Stimulated activated CD8-positive, alpha-beta memory T cell treated with anti-CD3 and anti-CD28 coated beads, Interleukin-7, amount 100 ng/mL, for 1 hour (primary cell): ENCODE results near the gene CARD11.
A peak's percentile ranks its signal among the peaks of the same experiment; 100 is the strongest.
"Not testable (repeated sequence)": the region's sequence is repeated elsewhere in the genome, so short reads cannot be mapped to it uniquely, and the experiment has no call there.

Source experiments
- DNase-seq, 2 donors: peaks; one replicate each; pipeline ENCODE4 v3.0.0-alpha.2; 2020; ENCODE audit warnings: low read depth in 2 of 2

The CARD11 gene

DNA sequence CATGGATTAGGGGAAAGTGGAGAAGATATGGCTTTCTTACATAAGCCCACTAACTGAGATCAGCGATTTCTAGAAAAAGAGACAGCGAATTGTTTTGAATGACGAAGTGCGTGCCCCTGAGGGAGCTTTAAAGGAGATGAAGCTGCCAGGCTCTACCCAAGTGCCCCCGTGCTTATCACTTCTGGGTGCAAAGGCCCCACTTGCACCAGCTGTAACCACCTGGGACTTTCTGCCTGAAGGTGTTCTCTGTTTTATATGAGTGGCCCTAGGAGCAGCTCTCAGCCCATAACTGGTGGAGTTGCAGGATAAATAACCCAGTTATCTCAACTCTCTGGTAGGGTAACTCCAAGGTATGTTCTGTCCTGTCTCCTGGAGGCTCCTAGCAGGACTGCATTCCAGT lies 20.4 kb upstream of the CARD11 start:
- DNase-seq = no peak

DNA sequence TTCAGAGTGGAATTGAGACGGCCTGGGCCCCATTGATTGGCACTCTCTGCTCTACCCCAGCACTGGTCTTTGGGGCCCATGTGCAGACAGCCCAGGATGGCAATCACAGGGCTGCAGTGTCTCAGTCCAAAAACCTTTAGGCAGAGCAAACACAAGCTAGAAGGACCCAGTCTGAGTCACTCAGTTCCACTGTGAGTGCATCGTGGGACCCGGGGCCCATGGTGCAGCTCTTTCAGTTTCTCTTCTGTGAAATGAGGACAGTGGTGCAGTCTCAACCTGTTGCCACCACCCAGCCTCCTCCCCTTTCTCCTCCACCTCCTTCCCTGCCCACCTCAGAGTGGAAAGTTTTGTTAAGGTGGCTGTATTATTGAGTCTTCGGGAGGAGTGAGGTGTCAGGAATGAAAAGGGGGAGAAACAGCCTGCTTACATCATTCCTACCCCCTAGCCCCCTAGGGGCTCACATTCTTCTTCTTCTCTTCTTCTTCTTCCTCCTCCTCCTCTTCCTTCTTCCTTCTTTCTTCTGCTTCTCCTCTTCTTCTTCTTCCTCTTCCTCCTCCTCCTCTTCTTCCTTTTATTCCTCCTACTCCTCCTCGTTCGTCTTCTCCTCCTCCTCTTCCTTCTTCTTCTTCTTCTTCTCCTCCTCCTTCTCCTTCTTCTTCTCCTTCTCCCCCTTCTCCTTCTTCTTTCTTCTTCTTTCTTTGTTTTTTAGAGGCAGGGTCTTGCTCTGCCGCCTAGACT lies 19.5 kb upstream of the CARD11 start:
- peak; percentile 35 to 46 for DNase-seq

DNA sequence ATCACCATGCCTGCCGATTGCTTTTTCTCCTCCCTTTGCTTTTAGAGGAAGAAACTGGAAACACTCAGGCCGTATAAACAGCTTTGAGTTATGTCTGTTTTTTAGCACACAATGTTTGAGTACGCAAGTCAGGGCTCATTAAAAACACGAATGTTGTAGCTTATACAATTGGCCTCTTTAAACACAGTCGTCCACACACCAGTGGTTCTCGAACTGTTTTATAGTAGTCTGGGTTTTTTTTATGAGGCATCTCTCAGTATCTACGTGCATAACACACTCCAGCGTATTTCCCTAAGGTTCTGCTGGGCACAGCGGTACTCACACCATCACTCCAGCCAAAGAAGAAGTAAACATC lies 13.4 kb upstream of the CARD11 start:
- no peak for DNase-seq

DNA sequence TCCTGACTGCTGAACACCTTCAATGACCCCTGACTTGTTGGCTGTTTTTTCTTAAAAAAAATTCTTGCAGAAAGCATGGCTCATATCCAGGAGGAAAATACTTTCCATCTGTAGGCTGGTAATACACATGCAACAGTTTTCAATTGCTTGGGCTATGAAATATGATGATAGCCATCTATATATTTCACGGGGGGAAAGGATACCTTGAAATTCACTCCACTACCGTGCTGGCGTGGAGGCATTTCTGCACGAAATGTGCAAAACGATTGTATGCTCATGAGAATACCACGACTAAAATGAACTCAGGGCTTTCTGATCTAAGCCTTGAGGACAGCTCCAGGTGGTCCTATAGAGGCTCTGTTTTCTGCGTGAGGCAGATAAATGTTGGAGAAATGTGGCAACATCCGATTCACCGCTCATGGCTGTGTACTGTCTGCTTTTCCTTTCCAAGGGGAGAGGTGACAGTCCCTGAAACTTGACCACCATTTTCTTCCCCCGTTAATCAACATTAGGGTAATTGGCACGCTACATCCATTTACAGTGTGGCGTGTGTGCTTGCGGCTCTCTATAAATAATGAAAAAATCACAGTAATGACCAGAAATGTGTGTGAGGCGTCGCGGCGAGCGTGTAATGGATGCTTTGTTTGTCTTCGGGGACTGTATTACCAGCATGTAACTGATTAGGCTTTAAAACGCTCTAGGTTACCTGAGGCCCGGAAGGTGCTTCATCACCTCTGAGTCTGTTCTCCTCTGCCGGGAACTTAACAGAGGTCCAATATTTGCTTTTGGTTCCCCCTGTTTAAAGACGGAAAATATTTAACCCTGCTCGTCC lies 12.8 kb upstream of the CARD11 start:
- DNase-seq = no peak

DNA sequence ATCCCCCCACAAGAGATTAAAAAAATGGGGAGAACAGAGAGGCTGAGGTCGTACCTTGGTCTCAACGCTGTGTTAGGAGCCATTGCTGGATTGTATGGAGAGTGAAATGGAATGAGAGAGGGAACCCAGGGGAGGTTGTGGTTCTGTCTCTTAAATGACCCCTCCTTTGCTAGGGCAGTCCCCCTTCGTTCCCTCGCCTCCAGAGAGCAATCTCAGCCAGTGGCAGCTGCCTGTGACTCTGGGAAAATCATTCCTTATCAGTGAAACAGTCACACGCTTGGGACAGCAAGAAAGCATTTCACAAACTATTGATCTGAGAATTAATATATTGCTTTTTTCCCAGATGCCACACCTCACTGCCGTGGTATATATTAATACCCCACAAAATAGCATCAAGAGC lies 12.0 kb upstream of the CARD11 start:
- DNase-seq = no peak

DNA sequence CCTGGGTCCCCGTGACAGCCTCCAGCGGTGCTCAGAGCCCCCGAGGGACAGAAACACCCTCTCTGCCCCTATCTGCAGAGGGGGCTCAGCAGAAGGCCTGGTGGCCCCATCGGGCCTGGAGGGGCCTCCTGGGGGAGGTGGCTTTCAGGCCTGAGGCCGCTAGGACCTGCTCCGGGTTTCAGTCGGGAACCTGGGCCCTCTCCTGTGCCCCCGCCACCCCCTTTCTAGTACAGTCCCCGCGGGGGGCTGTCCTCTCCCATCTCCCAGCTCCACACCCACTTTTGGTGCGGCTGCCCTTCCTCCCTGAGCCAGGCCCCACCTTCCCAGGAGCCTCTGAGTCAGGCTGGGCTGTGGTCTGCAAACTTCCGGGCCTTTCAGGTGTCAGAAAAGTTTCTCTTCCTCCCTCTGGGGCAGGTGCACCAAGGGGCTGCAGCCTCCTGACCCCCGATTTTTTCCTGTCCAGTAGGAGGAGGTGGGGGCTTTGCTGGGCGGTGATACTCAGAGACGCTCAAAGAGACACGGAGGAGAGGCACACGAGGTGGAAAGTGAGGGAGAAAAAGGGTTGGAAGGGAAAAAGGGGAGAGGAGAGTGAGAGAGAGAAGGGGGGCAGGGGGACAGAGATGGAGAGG lies 692 bp downstream of the CARD11 start:
- peak in 1 of 2 donors; percentile 41 for DNase-seq

DNA sequence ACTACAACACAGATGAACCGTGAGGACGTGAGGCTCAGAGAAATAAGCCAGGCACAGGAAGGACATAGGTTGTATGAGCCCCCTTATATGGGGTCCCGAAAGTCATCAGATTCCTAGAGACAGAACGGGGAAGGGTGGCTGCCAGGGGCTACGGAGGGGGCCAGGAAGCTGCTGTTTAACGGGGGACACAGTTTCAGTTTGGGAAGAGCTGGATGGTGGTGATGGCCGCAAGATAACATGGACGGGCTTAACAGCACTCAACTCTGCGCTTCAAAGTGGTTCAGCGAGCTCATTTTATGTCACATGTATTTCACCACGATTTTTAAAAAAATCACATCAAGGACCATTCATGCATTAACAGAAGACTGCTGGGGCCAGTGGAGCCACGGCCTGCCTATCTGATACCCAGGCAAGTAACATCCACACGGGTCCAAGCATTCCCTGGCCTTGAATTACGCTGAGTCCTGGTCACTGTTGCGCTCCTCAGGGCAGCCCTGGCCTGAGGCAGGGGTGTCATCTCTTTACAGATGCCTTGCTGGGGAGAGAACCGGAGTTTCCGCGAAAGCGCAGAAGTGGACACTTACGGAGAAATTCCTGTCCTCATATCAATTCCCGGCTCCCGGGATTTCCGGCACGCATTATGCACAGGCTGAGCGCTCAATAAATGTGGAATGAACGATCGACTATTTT lies 1.5 kb downstream of the CARD11 start:
- no peak for DNase-seq

DNA sequence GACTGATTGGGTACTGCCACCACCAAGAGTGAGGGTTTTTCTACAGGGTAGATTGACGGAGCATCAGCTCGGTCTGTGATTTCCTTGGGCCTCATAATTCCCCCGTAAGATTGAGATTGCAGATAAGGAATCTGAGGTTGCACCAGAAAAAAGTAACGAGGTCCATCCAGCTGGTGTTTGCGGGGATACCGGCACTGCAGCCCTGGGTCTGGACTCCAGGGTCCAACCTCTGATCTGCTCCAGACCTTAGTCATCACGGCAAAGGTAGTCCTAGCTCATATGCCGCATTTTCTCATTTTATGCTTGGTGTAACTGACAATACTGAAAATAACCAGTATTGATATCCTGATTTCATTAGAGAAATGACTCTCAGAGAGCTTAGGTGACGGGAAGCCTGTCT lies 3.9 kb downstream of the CARD11 start:
- no peak for DNase-seq

DNA sequence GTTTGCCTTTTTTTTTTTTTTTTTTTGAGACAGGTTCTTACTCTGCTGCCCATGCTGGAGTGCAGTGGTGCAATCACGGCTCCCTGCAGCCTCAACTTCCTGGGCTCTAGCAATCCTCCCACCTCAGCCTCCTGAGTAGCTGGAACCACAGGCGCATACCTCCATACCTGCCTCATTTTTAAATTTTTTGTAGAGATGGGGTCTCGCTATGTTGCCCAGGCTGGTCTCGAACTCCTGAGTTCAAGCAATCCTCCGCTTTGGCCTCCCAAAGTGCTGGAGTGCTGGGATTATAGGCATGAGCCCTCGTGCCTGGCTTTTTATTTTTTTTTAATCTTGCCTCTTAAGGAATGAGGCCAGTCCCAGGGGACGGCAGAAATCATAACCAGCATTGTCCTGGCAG lies 5.7 kb downstream of the CARD11 start:
- DNase-seq = not testable (repeated sequence)

DNA sequence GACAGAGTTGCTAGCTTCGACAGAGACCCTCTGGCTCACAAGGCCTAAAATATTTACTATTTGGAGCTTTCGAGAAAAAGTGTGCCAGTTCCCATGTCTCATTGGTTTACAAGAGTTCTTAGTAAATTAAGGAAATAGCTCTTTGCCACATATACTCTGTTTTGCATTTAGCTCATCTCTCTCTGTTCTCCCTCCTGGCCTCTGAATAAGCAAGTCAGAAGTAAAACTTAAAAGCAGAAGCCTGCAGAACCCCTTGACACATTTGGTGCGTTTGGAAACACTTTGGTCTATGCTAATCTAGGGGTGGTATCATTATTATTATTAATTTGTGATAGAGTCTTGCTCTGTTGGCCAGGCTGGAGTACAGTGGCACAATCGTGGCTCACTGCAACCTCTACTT lies 6.4 kb downstream of the CARD11 start:
- no peak for DNase-seq

DNA sequence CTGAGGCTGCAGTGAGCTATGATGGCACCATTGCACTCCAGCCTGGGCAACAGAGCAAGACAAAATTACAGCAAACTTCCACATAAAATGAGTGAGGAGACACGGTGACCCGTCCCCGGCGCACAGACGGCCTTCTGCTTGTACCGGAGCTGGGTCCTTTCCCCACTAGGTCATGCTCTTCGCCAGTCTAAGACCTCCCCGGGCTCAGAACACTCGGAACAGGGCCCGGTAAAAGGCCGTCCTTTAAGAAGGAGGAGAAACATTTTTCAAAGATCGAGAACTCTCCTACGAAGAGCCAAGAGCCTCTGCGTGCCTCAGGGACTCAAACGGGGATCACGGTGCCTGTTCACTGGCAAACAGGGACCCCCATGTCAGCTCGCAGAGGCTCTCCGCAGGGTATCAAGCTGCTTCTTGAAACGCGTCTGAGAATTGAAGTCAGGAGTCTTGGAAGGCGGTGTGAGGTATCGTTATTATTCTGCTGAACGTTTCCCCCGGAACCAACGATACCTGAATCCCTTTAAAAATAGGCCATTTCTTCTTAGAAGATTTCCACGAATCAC lies 9.0 kb downstream of the CARD11 start:
- DNase-seq = no peak

DNA sequence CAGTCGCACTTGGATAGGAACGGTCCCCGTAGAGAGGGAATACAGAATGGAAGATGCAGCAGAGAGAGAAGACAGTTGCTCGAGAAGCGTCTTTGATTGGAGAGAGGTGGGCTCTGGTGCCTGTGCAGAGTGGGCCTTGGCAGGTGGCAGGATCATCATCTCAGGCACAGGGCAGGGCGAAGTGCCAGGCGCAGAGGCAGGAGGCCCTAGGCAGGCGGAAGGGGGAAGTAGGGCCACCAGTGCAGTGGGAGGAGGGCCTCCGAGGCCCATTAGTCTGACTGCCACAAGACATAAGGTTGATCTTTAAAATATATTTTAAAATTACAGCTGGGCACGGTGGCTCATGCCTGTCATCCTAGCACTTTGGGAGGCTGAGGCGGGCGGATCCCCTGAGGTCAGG lies 10.1 kb downstream of the CARD11 start:
- no peak for DNase-seq

DNA sequence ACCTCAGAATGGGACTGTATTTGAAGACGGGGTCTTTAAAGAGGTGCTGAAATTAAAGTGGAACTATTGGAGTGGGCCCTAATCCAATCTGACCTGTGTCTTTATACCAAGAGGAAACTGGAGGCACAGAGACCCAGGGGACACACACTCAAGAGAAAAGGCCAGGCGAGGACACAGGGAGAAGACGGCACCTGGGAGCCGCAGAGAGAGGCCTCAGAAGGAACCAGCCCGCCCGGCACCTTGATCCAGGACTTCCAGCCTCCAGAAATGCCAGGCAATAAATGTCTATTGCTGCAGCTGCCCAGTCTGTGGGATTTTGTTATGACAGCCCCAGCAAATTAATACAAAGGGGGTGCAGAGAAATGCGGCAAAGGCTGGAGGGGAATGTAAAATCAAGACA lies 10.5 kb downstream of the CARD11 start:
- DNase-seq = no peak

DNA sequence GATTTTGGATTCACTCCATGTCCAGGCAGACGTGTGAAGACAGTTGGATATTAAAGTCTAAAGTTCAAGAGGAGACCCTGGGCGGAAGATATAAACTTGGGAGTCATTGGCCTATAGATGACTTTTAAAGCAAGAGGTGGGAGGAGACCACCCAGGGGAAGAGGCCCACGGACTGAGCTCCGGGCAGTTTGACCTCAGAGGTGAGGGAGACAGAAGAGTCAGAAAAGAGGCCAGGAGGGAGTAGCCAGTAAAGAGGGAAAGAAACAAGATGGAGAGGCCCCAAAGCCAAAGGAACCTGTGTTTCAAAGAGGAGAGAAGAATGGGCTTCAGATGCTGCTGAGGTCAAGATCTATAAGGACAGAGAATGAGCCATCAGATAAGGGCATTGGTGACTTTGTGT lies 11.4 kb downstream of the CARD11 start:
- no peak for DNase-seq

DNA sequence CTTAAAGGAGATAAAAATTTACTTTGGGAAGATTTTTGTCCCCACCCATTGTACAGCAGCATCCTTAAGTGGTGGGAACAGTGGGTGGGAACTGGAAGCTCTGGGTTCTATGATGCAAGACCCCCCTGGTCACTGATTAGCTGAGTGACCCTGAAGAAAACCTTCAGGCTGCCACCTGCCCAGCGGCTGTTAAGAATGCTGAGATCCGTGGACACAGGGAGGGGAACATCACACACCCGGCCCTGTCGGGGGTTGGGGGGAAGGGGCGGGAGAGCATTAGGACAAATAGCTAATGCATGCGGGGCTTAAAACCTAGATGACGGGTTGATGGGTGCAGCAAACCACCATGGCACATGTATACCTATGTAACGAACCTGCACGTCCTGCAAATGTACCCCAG lies 14.5 kb downstream of the CARD11 start:
- DNase-seq = no peak

DNA sequence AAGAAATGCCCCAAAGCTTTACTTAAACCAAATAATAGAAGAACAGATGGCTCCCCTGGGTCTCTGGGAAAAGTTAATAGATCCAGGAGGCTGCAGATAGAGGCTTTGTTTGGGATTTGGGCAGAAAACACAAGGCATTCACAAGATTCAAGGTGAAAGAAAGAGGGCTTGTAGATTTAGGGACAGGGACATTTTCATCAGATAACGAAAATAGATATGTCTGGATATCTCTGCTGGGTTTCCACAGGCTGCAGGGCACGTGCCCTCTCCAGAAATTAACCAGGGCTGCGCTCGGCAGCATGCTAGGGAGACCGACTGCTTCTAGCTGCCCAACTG lies 14.9 kb downstream of the CARD11 start:
- DNase-seq = no peak

DNA sequence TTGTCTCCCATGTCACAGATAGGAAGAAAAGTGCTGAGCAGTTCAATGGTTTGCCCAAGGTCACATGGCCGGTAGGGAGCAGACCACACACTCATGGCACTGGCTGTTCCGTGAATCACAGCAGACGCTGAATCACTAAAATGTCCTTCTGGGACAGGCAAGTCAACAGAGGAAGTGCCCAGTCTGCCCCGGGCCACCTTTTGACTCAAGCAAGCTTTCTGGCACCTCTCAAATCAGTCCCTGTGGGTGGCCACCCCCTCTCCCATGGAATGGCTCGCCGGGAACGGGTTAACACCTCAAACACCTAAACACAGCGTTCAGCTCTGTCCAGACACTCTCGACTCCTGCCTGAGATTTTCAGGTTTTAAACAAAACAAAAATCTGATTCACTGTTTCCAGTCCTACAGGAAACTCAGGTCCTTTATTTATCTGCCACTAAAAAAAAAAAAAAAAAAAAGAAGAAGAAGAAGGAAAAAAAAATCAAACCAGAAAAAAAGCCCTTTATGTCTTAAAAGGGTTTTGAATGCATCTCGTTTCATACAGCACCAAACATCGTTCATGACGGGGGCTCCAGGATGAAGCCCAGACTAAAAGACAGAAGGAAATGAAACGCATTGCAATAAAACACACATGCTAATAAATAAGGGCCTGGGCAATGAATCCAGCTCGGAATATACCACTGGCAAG lies 15.5 kb downstream of the CARD11 start:
- DNase-seq = no peak

DNA sequence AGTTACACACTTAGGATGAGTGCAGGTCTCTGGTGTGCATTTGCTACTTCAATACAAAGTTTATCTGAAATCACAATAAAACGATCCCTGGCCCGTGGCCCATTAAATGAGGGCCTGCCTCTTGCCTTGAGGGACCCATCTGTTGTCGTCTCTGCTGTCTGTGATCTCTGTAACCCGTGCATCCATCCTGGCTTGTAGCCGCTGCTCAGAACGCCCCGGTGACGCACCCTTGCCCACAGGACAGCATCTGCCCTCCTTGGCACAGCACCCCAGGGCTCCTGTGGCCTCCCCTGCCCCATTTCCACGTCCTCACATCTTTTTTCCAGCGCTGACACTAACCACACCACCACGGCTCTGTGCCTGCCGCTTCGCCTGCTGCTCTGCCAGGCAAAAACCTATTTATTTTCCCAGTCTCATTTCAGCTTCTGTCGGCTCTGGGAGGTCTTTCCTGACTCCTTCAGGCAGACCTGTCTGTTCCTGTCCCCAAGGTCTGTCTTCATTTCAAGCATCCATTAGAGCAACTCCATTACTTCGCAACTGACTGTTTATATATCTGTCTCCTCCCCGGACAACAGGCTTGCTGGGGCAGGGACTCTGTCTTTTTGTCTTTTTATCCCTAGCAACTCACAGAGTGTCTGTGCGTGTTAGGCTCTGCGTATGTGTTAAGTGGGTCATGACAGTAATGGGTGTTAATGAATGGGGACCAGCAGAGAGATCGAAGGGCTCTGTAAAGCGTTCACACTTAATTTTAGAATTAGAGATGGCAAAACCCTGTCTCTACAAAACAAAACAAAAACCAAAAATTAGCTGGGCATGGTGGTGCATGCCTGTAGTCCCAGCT lies 16.4 kb downstream of the CARD11 start:
- DNase-seq = no peak

DNA sequence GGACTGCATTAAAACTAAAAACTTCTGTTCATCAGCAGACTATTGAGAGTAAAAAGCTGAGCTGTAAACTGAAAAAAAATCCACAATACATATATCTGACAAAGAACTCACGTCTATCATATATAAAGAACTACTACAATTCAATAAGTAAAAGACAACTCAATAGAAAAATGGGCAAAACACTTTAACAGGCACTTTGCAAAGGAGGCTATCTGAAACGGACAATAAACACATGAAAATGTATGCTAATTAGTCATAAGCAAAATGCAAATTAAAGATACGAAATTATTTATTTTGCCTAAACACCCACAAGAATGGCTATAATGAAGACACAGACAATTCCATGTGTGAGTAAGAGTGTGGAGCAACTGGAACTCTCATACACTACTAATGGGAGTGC lies 18.1 kb downstream of the CARD11 start:
- DNase-seq = no peak

DNA sequence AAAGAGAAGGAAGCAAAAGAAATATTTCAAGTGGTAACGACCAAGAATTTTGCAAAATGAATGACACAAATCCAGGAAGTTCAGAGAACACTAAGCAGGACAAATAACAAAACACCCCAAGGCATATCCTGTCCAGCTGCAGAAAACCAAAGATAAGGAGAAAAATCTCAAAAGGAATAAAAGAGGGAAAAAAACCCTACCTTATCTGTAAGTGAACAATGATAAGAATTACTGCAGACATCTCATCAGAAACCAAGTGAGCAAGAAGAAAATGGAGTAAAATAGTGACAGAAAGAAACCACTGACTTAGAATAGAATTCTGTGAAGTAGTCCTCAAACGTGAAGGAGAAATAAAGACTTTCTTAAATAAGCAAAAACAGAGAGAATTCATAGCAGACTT lies 21.8 kb downstream of the CARD11 start:
- DNase-seq = no peak

DNA sequence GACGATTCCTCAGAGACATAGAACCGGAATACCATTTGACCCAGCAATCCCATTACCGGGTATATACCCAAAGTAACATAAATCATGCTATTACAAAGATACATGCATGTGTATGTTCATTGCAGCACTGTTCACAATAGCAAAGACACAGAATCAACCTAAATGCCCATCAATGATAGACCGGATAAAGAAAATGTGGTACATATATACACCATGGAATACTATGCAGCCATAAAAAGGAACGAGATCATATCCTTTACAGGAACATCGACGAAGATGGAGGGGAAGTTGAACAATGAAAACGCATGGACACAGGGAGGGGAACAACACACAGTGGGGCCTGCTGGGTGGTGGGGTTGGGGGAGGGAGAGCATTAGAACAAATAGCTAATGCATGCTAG lies 22.4 kb downstream of the CARD11 start:
- not testable (repeated sequence) for DNase-seq
